ENCODE data around the gene TMOD2.

DNA sequence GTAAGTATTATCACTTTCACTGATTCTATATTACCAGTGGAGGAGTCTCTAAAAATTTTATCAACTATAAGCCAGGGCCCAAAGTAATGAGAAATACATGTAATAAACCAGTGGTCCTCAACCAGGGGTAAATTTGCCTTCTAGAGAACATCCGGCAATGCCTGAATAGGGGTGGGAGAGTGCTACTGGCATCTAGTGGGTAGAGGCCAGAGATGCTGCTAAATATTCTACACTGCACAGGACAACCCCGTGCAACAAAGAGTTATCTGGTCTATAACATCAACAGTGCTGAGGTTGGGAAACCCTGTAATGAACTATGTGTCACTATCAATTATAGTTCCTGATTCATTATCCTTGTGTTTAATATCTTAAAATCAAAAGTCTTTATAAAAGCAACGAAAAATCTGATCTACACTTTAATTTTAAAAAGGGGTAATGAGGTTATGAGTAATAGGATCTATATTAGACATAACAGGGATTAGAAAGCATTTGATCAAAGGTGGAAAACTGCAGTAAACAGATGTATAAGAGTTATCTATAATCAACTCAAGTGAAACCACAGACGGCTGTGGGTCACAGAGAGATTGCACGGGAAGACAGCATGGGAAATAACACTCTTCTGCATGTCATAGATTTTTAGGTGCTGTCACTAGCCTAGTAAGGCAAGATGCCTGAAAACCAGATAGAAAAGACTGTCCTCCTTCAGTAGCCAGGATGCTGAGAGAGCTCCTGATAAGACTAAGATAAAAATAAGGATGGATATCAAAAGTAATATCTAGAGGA lies 16.0 kb upstream of the TMOD2 start:
- TF ChIP-seq, protein P1, sequence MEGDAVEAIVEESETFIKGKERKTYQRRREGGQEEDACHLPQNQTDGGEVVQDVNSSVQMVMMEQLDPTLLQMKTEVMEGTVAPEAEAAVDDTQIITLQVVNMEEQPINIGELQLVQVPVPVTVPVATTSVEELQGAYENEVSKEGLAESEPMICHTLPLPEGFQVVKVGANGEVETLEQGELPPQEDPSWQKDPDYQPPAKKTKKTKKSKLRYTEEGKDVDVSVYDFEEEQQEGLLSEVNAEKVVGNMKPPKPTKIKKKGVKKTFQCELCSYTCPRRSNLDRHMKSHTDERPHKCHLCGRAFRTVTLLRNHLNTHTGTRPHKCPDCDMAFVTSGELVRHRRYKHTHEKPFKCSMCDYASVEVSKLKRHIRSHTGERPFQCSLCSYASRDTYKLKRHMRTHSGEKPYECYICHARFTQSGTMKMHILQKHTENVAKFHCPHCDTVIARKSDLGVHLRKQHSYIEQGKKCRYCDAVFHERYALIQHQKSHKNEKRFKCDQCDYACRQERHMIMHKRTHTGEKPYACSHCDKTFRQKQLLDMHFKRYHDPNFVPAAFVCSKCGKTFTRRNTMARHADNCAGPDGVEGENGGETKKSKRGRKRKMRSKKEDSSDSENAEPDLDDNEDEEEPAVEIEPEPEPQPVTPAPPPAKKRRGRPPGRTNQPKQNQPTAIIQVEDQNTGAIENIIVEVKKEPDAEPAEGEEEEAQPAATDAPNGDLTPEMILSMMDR (IDR thresholded peaks at IDR 0.05; ENCODE audit: low read length) = peak; percentile 5; the same call in 1 of the 2 replicates
- no peak for TF ChIP-seq EZH2 (optimal IDR thresholded peaks at IDR 0.05; ENCODE audit: low read depth, low read length)

Data from MM.1S (cell line).